Embryonic facial prominence (tissue), 1 donor: Measurements from ENCODE around the gene SMAD5.

Experiments used
- DNase-seq: peaks from one replicate; pipeline ENCODE4 v3.0.0-alpha.2; 2016; ENCODE audit errors: extremely low spot score

The SMAD5 gene

GRCh38 chr5:136215812-136216211, 83.2 kb downstream of the SMAD5 start:
- no peak for DNase-seq

DNA sequence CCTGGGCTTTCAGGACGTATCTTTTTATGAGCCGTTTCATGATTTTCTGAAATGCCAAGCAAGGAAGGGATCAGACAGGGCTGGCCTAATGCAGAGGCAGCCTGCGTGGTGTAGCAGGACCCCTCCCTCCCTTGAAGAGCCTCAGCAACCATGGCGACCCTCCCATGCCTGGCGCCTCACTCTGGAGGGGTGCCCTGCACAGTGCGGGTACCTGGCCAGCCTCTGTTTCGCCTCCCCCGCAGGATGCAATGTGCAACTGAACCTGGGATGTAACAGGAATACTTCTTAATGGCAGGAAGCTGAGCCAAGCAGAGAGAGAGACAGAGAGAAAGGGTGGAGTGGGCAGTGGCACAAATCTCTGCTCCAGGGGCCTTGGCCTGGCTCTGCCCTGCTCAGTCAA, 83.6 kb downstream of the SMAD5 start:
- DNase-seq: no peak

GRCh38 chr5:136221340-136221739, 88.7 kb downstream of the SMAD5 start:
- no peak for DNase-seq

DNA sequence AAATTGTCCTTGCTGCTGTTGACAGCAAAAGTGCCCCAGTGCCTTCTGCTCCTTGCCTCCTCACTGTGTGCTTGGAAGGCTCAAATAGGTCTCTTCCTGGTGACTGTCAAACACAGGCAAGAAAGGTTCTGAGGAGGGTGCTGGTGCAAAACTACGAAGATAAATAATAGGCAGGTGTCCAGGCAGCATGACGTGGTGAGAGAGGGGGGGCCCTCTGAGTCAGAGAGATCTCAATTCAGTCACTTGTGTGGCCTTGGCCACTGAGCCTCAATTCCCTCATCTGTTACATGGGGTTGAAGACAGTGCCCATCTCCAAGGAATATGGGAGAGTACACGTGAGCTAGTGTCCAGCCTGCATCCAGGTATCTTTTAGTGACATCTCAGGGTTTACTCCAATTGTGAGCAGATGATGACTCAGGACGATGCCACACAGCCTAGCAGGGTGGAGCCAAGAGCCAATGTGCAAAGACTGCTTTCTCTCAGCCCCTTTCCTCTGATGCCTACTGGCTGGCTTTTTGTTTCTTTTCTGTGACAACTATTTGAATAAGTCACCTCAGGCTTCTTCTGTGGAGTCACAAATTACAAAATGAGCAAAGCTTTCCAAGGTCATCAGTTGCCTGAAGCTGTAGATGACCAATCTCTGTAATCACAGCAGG, 90.1 kb downstream of the SMAD5 start:
- no peak for DNase-seq

DNA sequence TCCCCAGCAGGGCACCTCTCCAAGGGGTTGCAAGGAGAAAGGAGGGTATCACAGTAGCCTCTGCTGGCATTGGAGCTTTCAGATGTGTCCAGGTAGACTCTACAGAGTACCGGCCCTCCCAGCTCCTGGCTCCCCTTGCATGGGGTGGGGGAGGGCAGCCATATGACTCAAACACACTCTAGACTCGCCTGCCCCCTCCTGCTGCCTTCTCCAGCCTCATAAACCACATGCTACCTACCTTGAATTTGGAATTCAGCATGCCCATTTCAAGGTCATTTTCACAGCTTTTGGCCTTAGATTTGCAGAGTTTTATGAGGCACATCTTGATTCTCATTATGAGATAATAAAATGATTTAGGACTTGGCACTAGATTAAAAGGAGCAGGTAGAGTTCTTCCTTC, 93.2 kb downstream of the SMAD5 start:
- no peak for DNase-seq

DNA sequence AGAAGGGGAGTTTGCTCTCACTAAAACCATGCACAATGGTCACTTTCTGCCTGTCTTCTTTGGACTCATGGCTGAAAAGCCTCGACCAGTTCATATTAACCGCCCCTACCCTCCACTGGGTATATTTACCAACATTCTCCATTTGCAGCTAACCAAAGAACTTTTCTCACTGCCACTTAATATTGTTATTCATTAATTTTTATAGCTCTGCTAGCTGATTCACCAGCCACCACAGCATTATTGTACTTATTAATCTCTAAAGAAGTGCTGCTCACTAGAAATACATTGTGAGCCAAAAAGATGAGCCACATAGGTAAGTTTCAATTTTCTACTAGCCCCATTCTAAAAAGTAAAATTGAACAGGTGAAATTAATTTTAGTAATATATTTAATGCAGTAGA, 93.8 kb downstream of the SMAD5 start:
- no peak for DNase-seq

DNA sequence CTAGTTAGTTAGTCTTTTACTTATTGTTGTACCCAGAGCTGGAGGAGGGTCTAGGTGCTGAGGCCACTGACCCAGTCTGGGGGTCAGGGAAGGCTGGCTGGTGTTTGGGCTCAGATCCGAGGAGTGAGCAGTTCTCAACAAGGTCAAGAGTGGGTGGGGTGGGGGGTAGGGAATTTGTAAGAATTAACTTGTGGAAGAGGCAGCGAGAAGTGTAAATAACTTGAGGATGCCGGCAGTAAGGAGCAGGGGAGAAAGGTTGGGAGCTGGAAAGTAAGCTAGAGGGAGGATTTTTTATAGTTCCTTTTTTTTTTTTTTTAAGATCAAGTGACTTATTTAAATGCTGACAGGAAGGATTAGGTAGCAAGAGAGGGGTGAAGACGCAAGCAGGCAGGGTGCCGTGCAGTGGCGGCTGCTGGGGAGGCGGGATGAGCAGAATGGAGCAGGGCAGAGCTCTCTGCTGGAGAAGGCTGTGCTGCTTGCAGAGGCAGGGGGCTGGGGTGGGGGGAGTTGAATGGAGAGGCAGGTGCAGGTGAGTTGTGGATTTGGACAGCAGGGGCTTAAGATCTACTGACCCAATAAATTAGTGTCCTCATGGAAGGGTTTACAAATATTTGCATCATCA, 95.6 kb downstream of the SMAD5 start:
- DNase-seq: no peak

GRCh38 chr5:136230176-136230575, 97.5 kb downstream of the SMAD5 start:
- DNase-seq: no peak

DNA sequence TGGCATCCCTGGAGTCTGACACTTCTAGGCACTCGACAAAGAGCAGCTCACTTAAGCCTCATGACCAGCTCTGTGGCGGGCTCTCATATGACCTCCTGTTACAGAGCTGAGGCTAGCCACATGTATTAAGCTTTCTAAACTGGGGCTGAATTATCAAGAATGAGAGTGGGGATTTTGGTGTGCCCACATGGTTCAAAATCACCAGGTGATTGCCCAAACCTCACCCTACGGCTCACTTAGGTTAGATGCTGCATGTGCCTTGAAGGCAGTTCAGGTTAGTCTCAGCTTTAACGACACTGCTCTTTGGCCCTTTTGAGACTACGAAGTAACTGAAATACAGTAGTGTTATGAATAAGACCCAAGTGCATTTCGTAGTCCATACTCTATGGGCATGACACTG, 99.7 kb downstream of the SMAD5 start:
- DNase-seq: no peak
